Measurements from ENCODE around the gene LRRFIP2. TPM values are rescaled to one million over a fixed set of nuclear protein-coding genes. Genes with fewer than 3 reads are reported as not detected.

LRRFIP2 gene
- total RNA-seq = 72.1 and 88.5 TPM in 2 replicates

GRCh38 chr3:37174532-37175126 lies at the start of gene LRRFIP2:
Gene LRRFIP2, minus strand, starts transcription at chr3:37174582. Its CDS starts 25,599 bp downstream, at chr3:37148983.

Small RNAs within 50 kb of the gene (small RNA-seq; reads per million reads assigned to genes)
- gene RF00019 = not detected
- gene RNU6-1301P = not detected

Other genes starting within 250 kb of the LRRFIP2 start
- gene TRANK1, start 229.5 kb downstream of the LRRFIP2 start, total RNA-seq = 24.8 and 28.1 TPM in 2 replicates
- gene EPM2AIP1, start 181.5 kb downstream of the LRRFIP2 start, total RNA-seq = 26.5 and 37.8 TPM in 2 replicates
- 49.2 and 55.9 TPM in 2 replicates for gene MLH1, start 181.1 kb downstream of the LRRFIP2 start, total RNA-seq
- gene GOLGA4, start 68.7 kb upstream of the LRRFIP2 start, total RNA-seq = 95.9 and 97.9 TPM in 2 replicates

Measured in articular chondrocyte of knee joint (primary cell).